ENCODE measurements around the gene KCNQ5. TPM values are rescaled to one million over a fixed set of nuclear protein-coding genes. Genes with fewer than 3 reads are reported as not detected.
A peak's percentile ranks its signal among the peaks of the same experiment; 100 is the strongest.
"Not testable (repeated sequence)": the region's sequence is repeated elsewhere in the genome, so short reads cannot be mapped to it uniquely, and the experiment has no call there.

KCNQ5 gene
- total and polyA plus RNA-seq, 9 donors: 0.28 to 0.86 (median 0.57) TPM

- no peaks in the 10 kb centered on the region for H3K9me3 ChIP-seq (replicated peaks; ENCODE audit: control insufficient read depth, low read depth, low read length)
- DNase-seq: no peak
- H3K4me1 ChIP-seq (ENCODE audit: control insufficient read depth, insufficient read depth, low read length): no peaks in the 10 kb centered on the region
- no CpG with 5 or more reads among the region's 1 CpG for WGBS (ENCODE audit: insufficient coverage)
- no peak overlapping the region for H3K4me3 ChIP-seq (ENCODE audit: low read length)
- no peaks in the 10 kb centered on the region for H3K27me3 ChIP-seq (ENCODE audit: control insufficient read depth, insufficient read depth, low read length)
- no peaks in the 10 kb centered on the region for H3K36me3 ChIP-seq (ENCODE audit: control insufficient read depth, insufficient read depth, low read length)
- no peak overlapping the region for H3K27ac ChIP-seq (ENCODE audit: low read length)
Measured at GRCh38 chr6:72968704-72969103, 346.8 kb downstream of the KCNQ5 start.

- WGBS (ENCODE audit: insufficient coverage): 30% methylated on average over 1 of the region's 2 CpGs
- Histone ChIP-seq H3K27me3 (ENCODE audit: control insufficient read depth, insufficient read depth, low read length) (no peaks in the 10 kb centered on the region), H3K4me3 (ENCODE audit: low read length) (no peak overlapping the region), H3K36me3 (ENCODE audit: control insufficient read depth, insufficient read depth, low read length) (no peaks in the 10 kb centered on the region), H3K9me3 (replicated peaks; ENCODE audit: control insufficient read depth, low read depth, low read length) (no peaks in the 10 kb centered on the region), H3K4me1 (ENCODE audit: control insufficient read depth, insufficient read depth, low read length) (no peaks in the 10 kb centered on the region), H3K27ac (ENCODE audit: low read length) (no peak overlapping the region)
- no peak for DNase-seq
Measured at GRCh38 chr6:72969666-72970065, 347.8 kb downstream of the KCNQ5 start.

- Histone ChIP-seq H3K9me3 (replicated peaks; ENCODE audit: control insufficient read depth, low read depth, low read length) (no peaks in the 10 kb centered on the region), H3K36me3 (ENCODE audit: control insufficient read depth, insufficient read depth, low read length) (no peaks in the 10 kb centered on the region), H3K27ac (ENCODE audit: low read length) (no peak overlapping the region), H3K4me1 (ENCODE audit: control insufficient read depth, insufficient read depth, low read length) (no peaks in the 10 kb centered on the region), H3K27me3 (ENCODE audit: control insufficient read depth, insufficient read depth, low read length) (no peaks in the 10 kb centered on the region), H3K4me3 (ENCODE audit: low read length) (no peak overlapping the region)
- DNase-seq: no peak
Measured at GRCh38 chr6:72972579-72972978, 350.7 kb downstream of the KCNQ5 start.

GRCh38 chr6:72974276-72974675 lies 352.4 kb downstream of the KCNQ5 start:
- Histone ChIP-seq H3K9me3 (replicated peaks; ENCODE audit: control insufficient read depth, low read depth, low read length) (no peaks in the 10 kb centered on the region), H3K27ac (ENCODE audit: low read length) (no peak overlapping the region), H3K4me3 (ENCODE audit: low read length) (no peak overlapping the region), H3K27me3 (ENCODE audit: control insufficient read depth, insufficient read depth, low read length) (no peaks in the 10 kb centered on the region), H3K36me3 (ENCODE audit: control insufficient read depth, insufficient read depth, low read length) (no peaks in the 10 kb centered on the region), H3K4me1 (ENCODE audit: control insufficient read depth, insufficient read depth, low read length) (no peaks in the 10 kb centered on the region)
- DNase-seq: peak; percentile 14
- WGBS (ENCODE audit: insufficient coverage): no CpG with 5 or more reads among the region's 2 CpGs

GRCh38 chr6:72975352-72975752 lies 353.5 kb downstream of the KCNQ5 start:
- Histone ChIP-seq H3K36me3 (ENCODE audit: control insufficient read depth, insufficient read depth, low read length) (no peaks in the 10 kb centered on the region), H3K4me3 (ENCODE audit: low read length) (no peak overlapping the region), H3K27ac (ENCODE audit: low read length) (no peak overlapping the region), H3K9me3 (replicated peaks; ENCODE audit: control insufficient read depth, low read depth, low read length) (no peaks in the 10 kb centered on the region), H3K27me3 (ENCODE audit: control insufficient read depth, insufficient read depth, low read length) (no peaks in the 10 kb centered on the region), H3K4me1 (ENCODE audit: control insufficient read depth, insufficient read depth, low read length) (no peaks in the 10 kb centered on the region)
- WGBS (ENCODE audit: insufficient coverage): no CpG with 5 or more reads among the region's 1 CpG
- DNase-seq: peak; percentile 76

GRCh38 chr6:72976484-72976883 lies 354.6 kb downstream of the KCNQ5 start:
- no peak overlapping the region for H3K4me3 ChIP-seq (ENCODE audit: low read length)
- no peaks in the 10 kb centered on the region for H3K27me3 ChIP-seq (ENCODE audit: control insufficient read depth, insufficient read depth, low read length)
- H3K27ac ChIP-seq (ENCODE audit: low read length): no peak overlapping the region
- 0% methylated on average over 1 of the region's 2 CpGs for WGBS (ENCODE audit: insufficient coverage)
- peak; percentile 56 for DNase-seq
- H3K9me3 ChIP-seq (replicated peaks; ENCODE audit: control insufficient read depth, low read depth, low read length): no peaks in the 10 kb centered on the region
- H3K4me1 ChIP-seq (ENCODE audit: control insufficient read depth, insufficient read depth, low read length): no peaks in the 10 kb centered on the region
- no peaks in the 10 kb centered on the region for H3K36me3 ChIP-seq (ENCODE audit: control insufficient read depth, insufficient read depth, low read length)

- 50% methylated on average over 1 of the region's 1 CpG for WGBS (ENCODE audit: insufficient coverage)
- DNase-seq: peak; percentile 14
- no peaks in the 10 kb centered on the region for H3K36me3 ChIP-seq (ENCODE audit: control insufficient read depth, insufficient read depth, low read length)
- no peaks in the 10 kb centered on the region for H3K27me3 ChIP-seq (ENCODE audit: control insufficient read depth, insufficient read depth, low read length)
- H3K27ac ChIP-seq (ENCODE audit: low read length): no peak overlapping the region
- no peaks in the 10 kb centered on the region for H3K9me3 ChIP-seq (replicated peaks; ENCODE audit: control insufficient read depth, low read depth, low read length)
- H3K4me3 ChIP-seq (ENCODE audit: low read length): no peak overlapping the region
- H3K4me1 ChIP-seq (ENCODE audit: control insufficient read depth, insufficient read depth, low read length): no peaks in the 10 kb centered on the region
Measured at GRCh38 chr6:72977114-72977513, 355.2 kb downstream of the KCNQ5 start.

GRCh38 chr6:72978808-72979207 lies 356.9 kb downstream of the KCNQ5 start:
- H3K4me1 ChIP-seq (ENCODE audit: control insufficient read depth, insufficient read depth, low read length); H3K4me3 ChIP-seq (ENCODE audit: low read length); H3K27me3 ChIP-seq (ENCODE audit: control insufficient read depth, insufficient read depth, low read length); H3K9me3 ChIP-seq (replicated peaks; ENCODE audit: control insufficient read depth, low read depth, low read length); H3K27ac ChIP-seq (ENCODE audit: low read length); DNase-seq; H3K36me3 ChIP-seq (ENCODE audit: control insufficient read depth, insufficient read depth, low read length): not testable (repeated sequence)
- WGBS (ENCODE audit: insufficient coverage): no CpG with 5 or more reads among the region's 3 CpGs

- DNase-seq; H3K36me3 ChIP-seq (ENCODE audit: control insufficient read depth, insufficient read depth, low read length); H3K4me3 ChIP-seq (ENCODE audit: low read length); H3K27me3 ChIP-seq (ENCODE audit: control insufficient read depth, insufficient read depth, low read length); H3K4me1 ChIP-seq (ENCODE audit: control insufficient read depth, insufficient read depth, low read length); H3K27ac ChIP-seq (ENCODE audit: low read length); H3K9me3 ChIP-seq (replicated peaks; ENCODE audit: control insufficient read depth, low read depth, low read length): not testable (repeated sequence)
- 84% methylated on average over 12 of the region's 13 CpGs for WGBS (ENCODE audit: insufficient coverage)
Measured at GRCh38 chr6:72984189-72984831, 362.4 kb downstream of the KCNQ5 start.

GRCh38 chr6:72984981-72985665 lies 363.3 kb downstream of the KCNQ5 start:
- 100% methylated on average over 1 of the region's 4 CpGs for WGBS (ENCODE audit: insufficient coverage)
- Histone ChIP-seq H3K4me3 (ENCODE audit: low read length) (no peak overlapping the region), H3K9me3 (replicated peaks; ENCODE audit: control insufficient read depth, low read depth, low read length) (peaks cover 8% of the 10 kb centered on the region), H3K36me3 (ENCODE audit: control insufficient read depth, insufficient read depth, low read length) (no peaks in the 10 kb centered on the region), H3K27ac (ENCODE audit: low read length) (no peak overlapping the region), H3K4me1 (ENCODE audit: control insufficient read depth, insufficient read depth, low read length) (no peaks in the 10 kb centered on the region), H3K27me3 (ENCODE audit: control insufficient read depth, insufficient read depth, low read length) (no peaks in the 10 kb centered on the region)
- DNase-seq: no peak
